A549 (cell line): ENCODE data around the gene TOMM40L.

Experiments
- CHD2 ChIP-seq: fragments of 150-350 bp; IDR thresholded peaks from 2 replicates; pipeline ENCODE4 v1.6.1; 2014; ENCODE audit warnings: low read length; ENCODE audit not compliant: partially characterized antibody
- CTCF ChIP-seq: fragments of >200 bp; sonication (Bioruptor Twin); formaldehyde crosslinking; IDR thresholded peaks from 3 replicates; pipeline ENCODE4 v1.5.1; 2016
- FOSL2 ChIP-seq, 2 experiments: fragments of 450-650 bp in 1 of 2; fragments of >200 bp in 1 of 2; sonication (Bioruptor Twin) in 1 of 2; formaldehyde crosslinking; IDR thresholded peaks; 2 replicates each; pipeline versions ENCODE4 v1.5.0 to v1.6.1; 2016 to 2020; ENCODE audit warnings: mild to moderate bottlenecking in 1 of 2, moderate library complexity in 1 of 2
- GATA3 ChIP-seq: IDR thresholded peaks from 2 replicates; pipeline ENCODE4 v1.6.1; 2012; ENCODE audit warnings: borderline replicate concordance
- NFE2L2 ChIP-seq: fragments of 150-350 bp; conservative IDR thresholded peaks from 2 replicates; pipeline ENCODE4 v1.6.1; 2014; ENCODE audit warnings: low read length
- POLR2A ChIP-seq: IDR thresholded peaks from 2 replicates; pipeline ENCODE4 v1.6.1; 2012; ENCODE audit warnings: mild to moderate bottlenecking, low read length
- REST ChIP-seq: fragments of 200-600 bp; sonication (generic); IDR thresholded peaks from 2 replicates; pipeline ENCODE4 v1.6.1; 2016; ENCODE audit warnings: antibody characterized with exemption, mild to moderate bottlenecking, moderate library complexity
- TF ChIP-seq, protein P1 (sequence below): fragments of 150-350 bp; IDR thresholded peaks from 2 replicates; pipeline ENCODE4 v1.6.1; 2014; ENCODE audit warnings: low read depth, mild to moderate bottlenecking, low read length
- TF ChIP-seq, protein P2 (sequence below): IDR thresholded peaks from 2 replicates; pipeline ENCODE4 v1.6.1; 2012

GRCh38 chr1:161265305-161265704 is 39.4 kb downstream of the TOMM40L start:
- no peak for TF ChIP-seq POLR2A
- TF ChIP-seq, protein P1, sequence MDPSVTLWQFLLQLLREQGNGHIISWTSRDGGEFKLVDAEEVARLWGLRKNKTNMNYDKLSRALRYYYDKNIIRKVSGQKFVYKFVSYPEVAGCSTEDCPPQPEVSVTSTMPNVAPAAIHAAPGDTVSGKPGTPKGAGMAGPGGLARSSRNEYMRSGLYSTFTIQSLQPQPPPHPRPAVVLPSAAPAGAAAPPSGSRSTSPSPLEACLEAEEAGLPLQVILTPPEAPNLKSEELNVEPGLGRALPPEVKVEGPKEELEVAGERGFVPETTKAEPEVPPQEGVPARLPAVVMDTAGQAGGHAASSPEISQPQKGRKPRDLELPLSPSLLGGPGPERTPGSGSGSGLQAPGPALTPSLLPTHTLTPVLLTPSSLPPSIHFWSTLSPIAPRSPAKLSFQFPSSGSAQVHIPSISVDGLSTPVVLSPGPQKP, result no peak
- TF ChIP-seq REST, result no peak
- no peak for TF ChIP-seq GATA3
- no peak for TF ChIP-seq CHD2
- TF ChIP-seq, protein P2, sequence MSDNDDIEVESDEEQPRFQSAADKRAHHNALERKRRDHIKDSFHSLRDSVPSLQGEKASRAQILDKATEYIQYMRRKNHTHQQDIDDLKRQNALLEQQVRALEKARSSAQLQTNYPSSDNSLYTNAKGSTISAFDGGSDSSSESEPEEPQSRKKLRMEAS, result no peak
- TF ChIP-seq CTCF, result no peak
- TF ChIP-seq FOSL2 (IDR thresholded peaks at IDR 0.05), result no peak
- TF ChIP-seq FOSL2 (CRISPR knock-in tag; IDR thresholded peaks at IDR 0.05), result no peak
- no peak for TF ChIP-seq NFE2L2
